IMR-90 (cell line): ENCODE measurements around the gene VPS39. TPM values are rescaled to one million over a fixed set of nuclear protein-coding genes. Genes with fewer than 3 reads are reported as not detected.

ENCODE experiments used
- ATAC-seq: fragments of 200-7000 bp; cut with Tn5 transposase; 2 replicates; pipeline ENCODE4 v1.9.1; 2020; ENCODE audit warnings: low read depth, mild to moderate bottlenecking, moderate library complexity
- BruUV-seq: library from RNA; stranded (reverse); fragments of 400-500 nt; replicated peaks from 2 replicates; lab custom pipeline; 2021; lab: Mats Ljungman, UMichigan
- CTCF ChIA-PET: fragments of 300-600 bp; formaldehyde crosslinking; extraction: SDS; loops from one replicate; lab custom pipeline; 2021; ENCODE audit warnings: antibody characterized with exemption; lab: Yijun Ruan, JAX
- POLR2A ChIA-PET: fragments of 300-600 bp; sonication (Branson Sonifier 250); formaldehyde crosslinking; loops from one replicate; lab custom pipeline; 2022; ENCODE audit warnings: antibody characterized with exemption; ENCODE audit not compliant: unreplicated experiment; lab: Charles Lee
- DNase-seq: peaks from one replicate; pipeline ENCODE4 v3.0.0; 2013
- H2AFZ ChIP-seq: replicated peaks from 2 replicates; pipeline ENCODE3; 2013; ENCODE audit warnings: low read length, mild to moderate bottlenecking; ENCODE audit not compliant: poor library complexity
- H2AK5ac ChIP-seq: 2 replicates; pipeline ENCODE4 v1.6.1; 2013; ENCODE audit warnings: low read depth, low read length, inconsistent platforms
- H2AK9ac ChIP-seq: replicated peaks from 2 replicates; pipeline ENCODE3; 2013; ENCODE audit warnings: mild to moderate bottlenecking, low read depth, low read length, moderate library complexity; ENCODE audit not compliant: poor library complexity
- H2BK120ac ChIP-seq: 2 replicates; pipeline ENCODE4 v1.6.1; 2013; ENCODE audit warnings: low read depth, low read length, inconsistent platforms
- H2BK15ac ChIP-seq: 3 replicates; pipeline ENCODE4 v1.6.1; 2013; ENCODE audit warnings: low read depth, low read length, inconsistent platforms
- H2BK20ac ChIP-seq: 2 replicates; pipeline ENCODE4 v1.6.1; 2013; ENCODE audit warnings: low read depth, mild to moderate bottlenecking, inconsistent platforms, low read length, moderate library complexity
- H2BK5ac ChIP-seq: 2 replicates; pipeline ENCODE4 v1.6.1; 2013; ENCODE audit warnings: mild to moderate bottlenecking, low read depth, low read length, inconsistent platforms; ENCODE audit not compliant: poor library complexity, severe bottlenecking
- H3K14ac ChIP-seq: replicated peaks from 2 replicates; pipeline ENCODE4 v1.6.1; 2013; ENCODE audit warnings: low read depth, low read length, inconsistent platforms
- H3K18ac ChIP-seq: 2 replicates; pipeline ENCODE4 v1.6.1; 2013; ENCODE audit warnings: low read depth, low read length, control low read depth
- H3K23ac ChIP-seq: 2 replicates; pipeline ENCODE4 v1.6.1; 2013; ENCODE audit warnings: low read depth, low read length, inconsistent platforms
- H3K27ac ChIP-seq: 2 replicates; pipeline ENCODE4 v1.5.1; 2013; ENCODE audit warnings: mild to moderate bottlenecking, control low read depth, low read length; ENCODE audit not compliant: insufficient read depth
- H3K27me3 ChIP-seq: 2 replicates; pipeline ENCODE4 v1.6.1; 2013; ENCODE audit warnings: low read length; ENCODE audit not compliant: control insufficient read depth, insufficient read depth
- H3K36me3 ChIP-seq: 2 replicates; pipeline ENCODE4 v1.6.1; 2013; ENCODE audit warnings: low read length, mixed read lengths; ENCODE audit not compliant: control insufficient read depth, insufficient read depth
- H3K4ac ChIP-seq: 2 replicates; pipeline ENCODE4 v1.6.1; 2013; ENCODE audit warnings: low read depth, low read length, inconsistent platforms
- H3K4me1 ChIP-seq: 2 replicates; pipeline ENCODE4 v1.6.1; 2013; ENCODE audit warnings: low read length, mixed read lengths; ENCODE audit not compliant: control insufficient read depth, insufficient read depth
- H3K4me2 ChIP-seq: 2 replicates; pipeline ENCODE4 v1.6.1; 2013; ENCODE audit warnings: low read depth, mild to moderate bottlenecking, control low read depth, low read length, moderate library complexity
- H3K4me3 ChIP-seq: 2 replicates; pipeline ENCODE4 v1.5.1; 2013; ENCODE audit warnings: low read depth, mild to moderate bottlenecking, control low read depth, low read length, moderate library complexity; ENCODE audit not compliant: insufficient read depth
- H3K56ac ChIP-seq: 2 replicates; pipeline ENCODE4 v1.6.1; 2013; ENCODE audit warnings: low read length, inconsistent platforms; ENCODE audit not compliant: insufficient read depth; ENCODE audit errors: extremely low read depth
- H3K79me1 ChIP-seq, 2 experiments: 2 replicates each; pipeline ENCODE4 v1.6.1; 2013; ENCODE audit warnings: low read length in 2 of 2, inconsistent platforms in 1 of 2, low read depth in 1 of 2
- H3K9ac ChIP-seq: 2 replicates; pipeline ENCODE4 v1.6.1; 2013; ENCODE audit warnings: low read depth, low read length, control low read depth
- H3K9me1 ChIP-seq: 2 replicates; pipeline ENCODE4 v1.6.1; 2013; ENCODE audit warnings: low read length, inconsistent platforms; ENCODE audit not compliant: insufficient read depth
- H3K9me3 ChIP-seq: 2 replicates; pipeline ENCODE4 v1.6.1; 2013; ENCODE audit warnings: low read length; ENCODE audit not compliant: control insufficient read depth, insufficient read depth
- H4K20me1 ChIP-seq: 2 replicates; pipeline ENCODE4 v1.6.1; 2013; ENCODE audit warnings: low read length, inconsistent platforms; ENCODE audit not compliant: insufficient read depth
- H4K5ac ChIP-seq: 2 replicates; pipeline ENCODE4 v1.6.1; 2013; ENCODE audit warnings: mild to moderate bottlenecking, low read depth, low read length, control low read depth
- H4K8ac ChIP-seq, 2 experiments: 2 replicates each; pipeline ENCODE4 v1.6.1; 2013; ENCODE audit warnings: low read depth in 2 of 2, low read length in 2 of 2, control low read depth in 1 of 2, inconsistent platforms in 1 of 2
- H4K91ac ChIP-seq: 2 replicates; pipeline ENCODE4 v1.6.1; 2013; ENCODE audit warnings: low read depth, low read length, inconsistent platforms; ENCODE audit not compliant: insufficient read depth
- CEBPB ChIP-seq: IDR thresholded peaks from 2 replicates; pipeline ENCODE4 v1.6.1; 2012; ENCODE audit warnings: low read depth, low read length, improper control_type of control experiment
- MAZ ChIP-seq: IDR thresholded peaks from 2 replicates; pipeline ENCODE4 v1.6.1; 2012; ENCODE audit warnings: low read depth, mild to moderate bottlenecking, low read length, improper control_type of control experiment, moderate library complexity, borderline replicate concordance
- WGBS, 2 experiments: methylation state at CpG; one replicate each; pipeline versions ENCODE4 v1.1.5 to v1.1.7; 2013; ENCODE audit warnings: missing lambda C conversion rate in 2 of 2; ENCODE audit not compliant: insufficient read length in 1 of 2; ENCODE audit errors: extremely low coverage in 2 of 2; 5-methylcytosine and 5-hydroxymethylcytosine counted together
- dilution Hi-C: fragments of 300-500 bp; cut with HindIII; formaldehyde crosslinking; loops from one replicate; pipeline ENCODE4 v1.14.3; 2018; ENCODE audit warnings: low sequenced_read_pairs; ENCODE audit not compliant: unreplicated experiment
- in situ Hi-C: fragments of 300-500 bp; cut with MboI; formaldehyde crosslinking; loops from 3 replicates; pipeline ENCODE4 v1.14.3; 2019; ENCODE audit warnings: low sequenced_read_pairs, inconsistent platforms, mixed read lengths
- intact Hi-C: fragments of 100-400 bp; cut with micrococcal nuclease; formaldehyde crosslinking; loops from 2 replicates; pipeline ENCODE4 v1.10.0; 2022
- polyA plus RNA-seq, 3 experiments: library from polyadenylated mRNA; depleted of rRNA; stranded (reverse); fragments of >200 nt; gene quantifications; 2 replicates each; pipeline ENCODE4 v1.2.3, GENCODE V29; 2012; ENCODE audit warnings: low replicate concordance in 1 of 3
- total RNA-seq: library from RNA; depleted of rRNA; stranded (reverse); fragments of >200 nt; gene quantifications from 2 replicates; pipeline ENCODE4 v1.2.3, GENCODE V29; 2012
- TF ChIP-seq, protein P1 (sequence below): fragments of 150-350 bp; IDR thresholded peaks from 2 replicates; pipeline ENCODE4 v1.6.1; 2017; ENCODE audit warnings: mild to moderate bottlenecking, antibody characterized with exemption, low read length, low read depth

Gene VPS39
- total and polyA plus RNA-seq, 2 of the 4 experiments (the other 2 are of a cell fraction), result 49.7 to 52.2 TPM

DNA sequence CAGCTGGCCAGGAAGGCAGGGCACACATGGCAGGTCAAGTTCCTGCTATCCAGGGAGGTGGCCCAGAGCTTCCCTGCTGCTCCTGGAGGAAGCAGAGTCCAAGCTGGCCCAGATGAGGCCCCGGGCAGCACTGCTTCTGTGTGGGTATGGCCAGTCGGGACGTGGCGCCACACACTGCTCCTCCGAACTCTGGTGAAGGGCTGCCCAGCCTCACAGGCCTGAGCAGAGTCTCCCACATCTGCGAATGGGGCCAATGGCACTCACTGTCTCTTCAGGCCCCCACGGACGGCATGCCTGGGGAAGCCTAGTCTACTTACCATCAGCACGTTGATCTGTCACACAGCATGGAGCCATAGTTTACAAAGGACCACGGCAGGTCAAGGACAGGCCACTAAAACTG lies 49.2 kb downstream of the VPS39 start:
- H4K5ac ChIP-seq, result no peak overlapping the region
- no peak overlapping the region for H3K4me2 ChIP-seq
- no peak overlapping the region for H3K14ac ChIP-seq
- H2BK20ac ChIP-seq, result no peak overlapping the region
- peaks cover 47% of the 10 kb centered on the region for H3K36me3 ChIP-seq
- no peaks in the 10 kb centered on the region for H3K79me1 ChIP-seq
- H2AK5ac ChIP-seq, result no peak overlapping the region
- no peaks in the 10 kb centered on the region for H4K20me1 ChIP-seq
- WGBS, 2 experiments, result 86% methylated on average over 10 of the region's 10 CpGs; no CpG with 5 or more reads in 1 of the 2 experiments
- no peak overlapping the region for H3K9ac ChIP-seq
- H2AFZ ChIP-seq, result no peak overlapping the region
- no peak overlapping the region for H2BK15ac ChIP-seq
- no peaks in the 10 kb centered on the region for H3K9me3 ChIP-seq
- TF ChIP-seq CEBPB, result no peak
- TF ChIP-seq, protein P1, sequence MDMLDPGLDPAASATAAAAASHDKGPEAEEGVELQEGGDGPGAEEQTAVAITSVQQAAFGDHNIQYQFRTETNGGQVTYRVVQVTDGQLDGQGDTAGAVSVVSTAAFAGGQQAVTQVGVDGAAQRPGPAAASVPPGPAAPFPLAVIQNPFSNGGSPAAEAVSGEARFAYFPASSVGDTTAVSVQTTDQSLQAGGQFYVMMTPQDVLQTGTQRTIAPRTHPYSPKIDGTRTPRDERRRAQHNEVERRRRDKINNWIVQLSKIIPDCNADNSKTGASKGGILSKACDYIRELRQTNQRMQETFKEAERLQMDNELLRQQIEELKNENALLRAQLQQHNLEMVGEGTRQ, result no peak
- TF ChIP-seq MAZ, result no peak
- POLR2A ChIA-PET, result interaction anchor here (0.6 kb wide), 1 partner anchor 17 kb away, joined by 4 read pairs; no protein-coding TSS in a partner anchor
- dilution Hi-C loops, result no loop called here
- H3K27me3 ChIP-seq, result no peaks in the 10 kb centered on the region; the same call in 1 of the 2 replicates
- peaks cover 20% of the 10 kb centered on the region for H3K9me1 ChIP-seq
- no peak overlapping the region for H2BK120ac ChIP-seq
- H3K23ac ChIP-seq, result no peak overlapping the region
- in situ Hi-C loops, result no loop called here
- no peak overlapping the region for H3K4me3 ChIP-seq
- no peak overlapping the region for H4K91ac ChIP-seq
- H3K4ac ChIP-seq, result no peak overlapping the region
- no TSS peak for BruUV-seq
- no peak overlapping the region for H3K56ac ChIP-seq
- DNase-seq (no peak), ATAC-seq (peak; percentile 18; the same call in 1 of the 2 replicates)
- no peak overlapping the region for H4K8ac ChIP-seq
- H2AK9ac ChIP-seq, result no peak overlapping the region
- peak overlapping the region; percentile 22 for H2BK5ac ChIP-seq
- peaks cover 4% of the 10 kb centered on the region; the same call in 1 of the 2 replicates for H3K4me1 ChIP-seq
- H3K27ac ChIP-seq, result no peak overlapping the region
- CTCF ChIA-PET, result no interaction called here
- no peak overlapping the region for H3K18ac ChIP-seq
- intact Hi-C loops, result no loop called here
